Natural killer cell (primary cell): ENCODE results near the gene RMND5A. TPM values are rescaled to one million over a fixed set of nuclear protein-coding genes. Genes with fewer than 3 reads are reported as not detected.

Experiments used
- ATAC-seq, 3 donors: fragments of 150-1000 bp in 2 of 3; fragments of 200-7000 bp in 1 of 3; cut with Tn5 transposase; 1 replicate in 1 of 3; 2 replicates in 2 of 3; pipeline ENCODE4 v1.10.0; 2021; ENCODE audit warnings: mild to moderate bottlenecking in 2 of 3, moderate library complexity in 2 of 3
- DNase-seq, 2 donors: peaks; one replicate each; pipeline versions ENCODE4 v3.0.0 to v3.0.0-alpha.2; 2013 to 2021; ENCODE audit warnings: mixed read lengths in 1 of 2
- H3K27ac ChIP-seq: one replicate; pipeline ENCODE4 v1.5.1; 2013; ENCODE audit warnings: mild to moderate bottlenecking, low read length
- H3K27me3 ChIP-seq: one replicate; pipeline ENCODE4 v1.6.1; 2013; ENCODE audit warnings: low read length; ENCODE audit not compliant: control insufficient read depth, insufficient read depth
- H3K36me3 ChIP-seq: one replicate; pipeline ENCODE4 v1.6.1; 2013; ENCODE audit warnings: low read length; ENCODE audit not compliant: control insufficient read depth, insufficient read depth
- H3K4me1 ChIP-seq: one replicate; pipeline ENCODE4 v1.6.1; 2013; ENCODE audit warnings: low read length; ENCODE audit not compliant: control insufficient read depth, insufficient read depth
- H3K4me3 ChIP-seq: one replicate; pipeline ENCODE4 v1.5.1; 2013; ENCODE audit warnings: low read length
- H3K9me3 ChIP-seq: one replicate; pipeline ENCODE4 v1.6.1; 2013; ENCODE audit warnings: low read length; ENCODE audit not compliant: control insufficient read depth, insufficient read depth
- H3K27ac Mint-ChIP-seq, 2 donors: one replicate each; pipeline ENCODE4 v1.8.0; 2022; ENCODE audit warnings: mild to moderate bottlenecking in 2 of 2, mixed read lengths in 2 of 2, moderate library complexity in 1 of 2
- H3K27me3 Mint-ChIP-seq, 2 donors: one replicate each; pipeline ENCODE4 v1.8.0; 2022; ENCODE audit warnings: low read depth in 2 of 2, mixed read lengths in 2 of 2
- H3K36me3 Mint-ChIP-seq: one replicate; pipeline ENCODE4 v1.8.0; 2022; ENCODE audit warnings: mixed read lengths
- H3K4me1 Mint-ChIP-seq, 2 donors: one replicate each; pipeline ENCODE4 v1.8.0; 2022; ENCODE audit warnings: mixed read lengths in 2 of 2
- H3K4me3 Mint-ChIP-seq: one replicate; pipeline ENCODE4 v1.8.0; 2022; ENCODE audit warnings: mild to moderate bottlenecking, moderate library complexity, mixed read lengths
- H3K9me3 Mint-ChIP-seq, 2 donors: one replicate each; pipeline ENCODE4 v1.8.0; 2022; ENCODE audit warnings: mixed read lengths in 2 of 2
- CTCF ChIP-seq: fragments of 200-600 bp; IDR thresholded peaks from one replicate; pipeline ENCODE4 v1.8.0; 2022; ENCODE audit warnings: antibody characterized with exemption
- WGBS: methylation state at CpG from one replicate; pipeline ENCODE4 v1.1.7; 2013; ENCODE audit warnings: missing lambda C conversion rate; ENCODE audit not compliant: insufficient coverage; 5-methylcytosine and 5-hydroxymethylcytosine counted together
- intact Hi-C: fragments of 100-400 bp; cut with micrococcal nuclease; formaldehyde crosslinking; loops from one replicate; pipeline ENCODE4 v1.14.2; 2022
- total RNA-seq, 4 donors: library from RNA; stranded (reverse); fragments of 120-200 nt in 1 of 4; gene quantifications; one replicate each; pipeline versions ENCODE4 v1.2.3 to v1.2.4, GENCODE V29; 2013 to 2022

The RMND5A gene
- total RNA-seq, 3 donors from 2014 or later (not counting 1 experiment from before 2014, with no cell fraction given): 35.3 to 63.3 (median 54.3) TPM

- no peak overlapping the region for H3K4me3 Mint-ChIP-seq
- H3K4me1 Mint-ChIP-seq: peaks cover 32 to 34% of the 10 kb centered on the region in 2 donors
- no peaks in the 10 kb centered on the region for H3K27me3 Mint-ChIP-seq
- Histone ChIP-seq H3K36me3 (peaks cover 47% of the 10 kb centered on the region), H3K4me3 (no peak overlapping the region), H3K27me3 (no peaks in the 10 kb centered on the region), H3K9me3 (no peaks in the 10 kb centered on the region), H3K27ac (no peak overlapping the region), H3K4me1 (no peaks in the 10 kb centered on the region)
- ATAC-seq: no peak
- H3K9me3 Mint-ChIP-seq: no peaks in the 10 kb centered on the region
- 93% methylated on average over 2 of the region's 3 CpGs for WGBS
- DNase-seq: no peak
- peaks cover 21% of the 10 kb centered on the region for H3K36me3 Mint-ChIP-seq
- no peak for TF ChIP-seq CTCF
- intact Hi-C loops: no loop called here
- H3K27ac Mint-ChIP-seq: no peak overlapping the region
Observed at GRCh38 chr2:86752934-86753333, 32.8 kb downstream of the RMND5A start.

- Histone ChIP-seq H3K27ac (no peak overlapping the region), H3K27me3 (no peaks in the 10 kb centered on the region), H3K36me3 (peaks cover 50% of the 10 kb centered on the region), H3K4me3 (no peak overlapping the region), H3K4me1 (no peaks in the 10 kb centered on the region), H3K9me3 (no peaks in the 10 kb centered on the region)
- Mint-ChIP-seq H3K27ac (peak overlapping the region in 1 of 2 donors; percentile 34), H3K9me3 (no peaks in the 10 kb centered on the region), H3K4me3 (no peak overlapping the region), H3K27me3 (no peaks in the 10 kb centered on the region), H3K36me3 (peaks cover 21% of the 10 kb centered on the region), H3K4me1 (peaks cover 30 to 34% of the 10 kb centered on the region in 2 donors)
- ATAC-seq: no peak
- intact Hi-C loops: no loop called here
- no peak for DNase-seq
- TF ChIP-seq CTCF: no peak
Observed at GRCh38 chr2:86753606-86754005, 33.5 kb downstream of the RMND5A start.

GRCh38 chr2:86758405-86758804, 38.3 kb downstream of the RMND5A start:
- intact Hi-C loops: no loop called here
- H3K36me3 ChIP-seq: peaks cover 36% of the 10 kb centered on the region
- DNase-seq (no peak), ATAC-seq (no peak)
- no peaks in the 10 kb centered on the region for H3K4me1 ChIP-seq
- Mint-ChIP-seq H3K9me3 (no peaks in the 10 kb centered on the region), H3K4me3 (no peak overlapping the region), H3K36me3 (no peaks in the 10 kb centered on the region), H3K27ac (peak overlapping the region in 1 of 2 donors; percentile 49), H3K27me3 (no peaks in the 10 kb centered on the region), H3K4me1 (peaks cover 24 to 32% of the 10 kb centered on the region in 2 donors)
- 100% methylated on average over 3 of the region's 3 CpGs for WGBS
- H3K4me3 ChIP-seq: no peak overlapping the region
- TF ChIP-seq CTCF: no peak
- no peaks in the 10 kb centered on the region for H3K9me3 ChIP-seq
- no peak overlapping the region for H3K27ac ChIP-seq
- H3K27me3 ChIP-seq: no peaks in the 10 kb centered on the region

GRCh38 chr2:86760371-86760770, 40.3 kb downstream of the RMND5A start:
- Histone ChIP-seq H3K27me3 (no peaks in the 10 kb centered on the region), H3K27ac (no peak overlapping the region), H3K36me3 (peaks cover 21% of the 10 kb centered on the region), H3K9me3 (no peaks in the 10 kb centered on the region), H3K4me1 (no peaks in the 10 kb centered on the region), H3K4me3 (no peak overlapping the region)
- TF ChIP-seq CTCF: no peak
- H3K9me3 Mint-ChIP-seq: no peaks in the 10 kb centered on the region
- H3K36me3 Mint-ChIP-seq: no peaks in the 10 kb centered on the region
- peak overlapping the region; percentile 37 to 48 for H3K27ac Mint-ChIP-seq
- ATAC-seq (no peak), DNase-seq (no peak)
- WGBS: 87% methylated on average over 4 of the region's 4 CpGs
- no peaks in the 10 kb centered on the region for H3K27me3 Mint-ChIP-seq
- peaks cover 32 to 41% of the 10 kb centered on the region in 2 donors for H3K4me1 Mint-ChIP-seq
- intact Hi-C loops: no loop called here
- H3K4me3 Mint-ChIP-seq: no peak overlapping the region
